ENCODE data around the gene FPGT. TPM values are rescaled to one million over a fixed set of nuclear protein-coding genes. Genes with fewer than 3 reads are reported as not detected.
A peak's percentile ranks its signal among the peaks of the same experiment; 100 is the strongest.

FPGT gene
- total and polyA plus RNA-seq, 2 of the 4 experiments (the other 2 are of a cell fraction): 9.4 to 13.3 TPM

GRCh38 chr1:74222701-74223100 lies 24.7 kb downstream of the FPGT start:
- no peaks in the 10 kb centered on the region for H3K27me3 ChIP-seq (ENCODE audit: control insufficient read depth, insufficient read depth, low read length)
- 88% methylated on average over 4 of the region's 5 CpGs; no CpG with 5 or more reads in 1 of the 2 experiments for WGBS, 2 experiments (ENCODE audit: extremely low coverage in 2 of 2, insufficient read length in 1 of 2)
- no peak overlapping the region for H3K56ac ChIP-seq (ENCODE audit: extremely low read depth, insufficient read depth, low read length)
- ChIA-PET CTCF (no interaction called here), POLR2A (ENCODE audit: unreplicated experiment) (no interaction called here)
- H2AK9ac ChIP-seq (replicated peaks; ENCODE audit: low read depth, low read length, poor library complexity): no peak overlapping the region
- H3K9me1 ChIP-seq (ENCODE audit: insufficient read depth, low read length): no peaks in the 10 kb centered on the region
- no peak overlapping the region for H3K18ac ChIP-seq (ENCODE audit: low read depth, low read length)
- no peak overlapping the region for H4K8ac ChIP-seq (ENCODE audit: low read depth in 2 of 2, low read length in 2 of 2)
- peak overlapping the region; percentile 82 for H3K23ac ChIP-seq (ENCODE audit: low read depth, low read length)
- H3K9ac ChIP-seq (ENCODE audit: low read depth, low read length): no peak overlapping the region
- no peak overlapping the region for H2AK5ac ChIP-seq (ENCODE audit: low read depth, low read length)
- no peak overlapping the region for H3K4me3 ChIP-seq (ENCODE audit: insufficient read depth, low read depth, low read length)
- dilution Hi-C loops (cut with HindIII; ENCODE audit: low sequenced_read_pairs, unreplicated experiment): no loop called here
- no TSS peak for BruUV-seq (replicated peaks)
- no peak overlapping the region for H2BK120ac ChIP-seq (ENCODE audit: low read depth, low read length)
- H3K79me1 ChIP-seq (ENCODE audit: low read depth in 1 of 2, low read length in 2 of 2): no peaks in the 10 kb centered on the region
- no peak for TF ChIP-seq NFE2L2 (IDR thresholded peaks at IDR 0.05; ENCODE audit: low read depth, low read length)
- TF ChIP-seq MAFK (IDR thresholded peaks at IDR 0.05; ENCODE audit: low read depth, low read length): peak; percentile 18; the same call in 1 of the 2 replicates
- H4K91ac ChIP-seq (ENCODE audit: insufficient read depth, low read depth, low read length): no peak overlapping the region
- peak; percentile 47 for DNase-seq
- H2BK15ac ChIP-seq (ENCODE audit: low read depth, low read length): no peak overlapping the region
- H3K27ac ChIP-seq (ENCODE audit: insufficient read depth, low read length): no peak overlapping the region
- no peak overlapping the region for H2BK5ac ChIP-seq (ENCODE audit: low read depth, low read length, poor library complexity, severe bottlenecking)
- H3K9me3 ChIP-seq (ENCODE audit: control insufficient read depth, insufficient read depth, low read length): 0 out of 2 replicates have a peak, but pooled peaks cover 3% of the 10 kb centered on the region
- peak; percentile 73 for ATAC-seq (ENCODE audit: low read depth)
- no peak overlapping the region for H3K14ac ChIP-seq (replicated peaks; ENCODE audit: low read depth, low read length)
- H2BK20ac ChIP-seq (ENCODE audit: low read depth, low read length): no peak overlapping the region
- H2AFZ ChIP-seq (replicated peaks; ENCODE audit: low read length, poor library complexity): peak overlapping the region; percentile 44
- no peaks in the 10 kb centered on the region for H4K20me1 ChIP-seq (ENCODE audit: insufficient read depth, low read length)
- no peak overlapping the region for H3K4ac ChIP-seq (ENCODE audit: low read depth, low read length)
- H3K36me3 ChIP-seq (ENCODE audit: control insufficient read depth, insufficient read depth, low read length): no peaks in the 10 kb centered on the region
- H3K4me1 ChIP-seq (ENCODE audit: control insufficient read depth, insufficient read depth, low read length): no peaks in the 10 kb centered on the region
- intact Hi-C loops (cut with micrococcal nuclease): no loop called here
- no peak overlapping the region for H3K4me2 ChIP-seq (ENCODE audit: low read depth, low read length)
- in situ Hi-C loops (cut with MboI; ENCODE audit: low sequenced_read_pairs): no loop called here
- no peak overlapping the region for H4K5ac ChIP-seq (ENCODE audit: low read depth, low read length)
